A375 (cell line): ENCODE results near the gene NEK10. TPM values are rescaled to one million over a fixed set of nuclear protein-coding genes. Genes with fewer than 3 reads are reported as not detected.

ENCODE experiments used
- small RNA-seq: library from RNA; depleted of rRNA; stranded (forward); fragments of <200 nt; gene quantifications from one replicate; pipeline ENCODE3, GENCODE V24; 2014
- total RNA-seq: library from RNA; depleted of rRNA; stranded (reverse); fragments of >200 nt; shearing (Covaris generic); gene quantifications from 2 replicates; pipeline ENCODE4 v1.2.3, GENCODE V29; 2014; rRNA removed

NEK10 gene
- 1.1 and 1.9 TPM in 2 replicates for total RNA-seq

GRCh38 chr3:27368831-27369607, at the start of gene NEK10:
Gene NEK10 (minus strand): TSS chr3:27369383. CDS start chr3:27352882, 16,501 bp downstream.

Small RNA genes within 50 kb of the gene (small RNA-seq; reads per million reads assigned to genes)
- gene MINOS1P3 = not detected
- gene RNU6-342P = not detected

Other genes with a start within 250 kb of the NEK10 start
- gene SLC4A7, start 115.0 kb upstream of the NEK10 start, total RNA-seq = 93.8 and 109 TPM in 2 replicates